Stomach smooth muscle (tissue), 2 donors: ENCODE results near the gene EIF2B2.

Experiments
- H3K27ac ChIP-seq: one replicate; pipeline ENCODE4 v1.7.0; 2013; ENCODE audit warnings: mild to moderate bottlenecking, low read length, inconsistent platforms
- H3K27me3 ChIP-seq, 2 donors: one replicate each; pipeline ENCODE4 v1.7.0; 2013; ENCODE audit warnings: low read length in 2 of 2; ENCODE audit not compliant: insufficient read depth in 2 of 2, control insufficient read depth in 1 of 2
- H3K36me3 ChIP-seq, 2 donors: one replicate each; pipeline ENCODE4 v1.7.0; 2013; ENCODE audit warnings: low read length in 2 of 2; ENCODE audit not compliant: control insufficient read depth in 2 of 2, insufficient read depth in 2 of 2
- H3K4me1 ChIP-seq: one replicate; pipeline ENCODE4 v1.7.0; 2013; ENCODE audit warnings: low read length; ENCODE audit not compliant: control insufficient read depth, insufficient read depth
- H3K4me3 ChIP-seq, 2 donors: one replicate each; pipeline ENCODE4 v1.7.0; 2013; ENCODE audit warnings: low read length in 2 of 2
- H3K9ac ChIP-seq, 2 donors: one replicate each; pipeline ENCODE4 v1.7.0; 2013; ENCODE audit warnings: low read length in 2 of 2, mild to moderate bottlenecking in 1 of 2
- H3K9me3 ChIP-seq, 2 donors: one replicate each; pipeline ENCODE4 v1.7.0; 2013; ENCODE audit warnings: low read length in 2 of 2; ENCODE audit not compliant: control insufficient read depth in 2 of 2
- donor health status: healthy.
- donor health status: Pancreatic carcinoma.

The EIF2B2 gene

GRCh38 chr14:74961238-74961911 is 41.3 kb upstream of the EIF2B2 start:
- Histone ChIP-seq H3K4me3 (no peak overlapping the region), H3K9ac (no peak overlapping the region), H3K27me3 (no peaks in the 10 kb centered on the region), H3K9me3 (no peaks in the 10 kb centered on the region), H3K27ac (no peak overlapping the region), H3K36me3 (no peaks in the 10 kb centered on the region), H3K4me1 (peaks cover 7% of the 10 kb centered on the region)

- Histone ChIP-seq H3K27ac (no peak overlapping the region), H3K4me3 (no peak overlapping the region), H3K9ac (no peak overlapping the region), H3K27me3 (no peaks in the 10 kb centered on the region), H3K4me1 (peaks cover 7% of the 10 kb centered on the region), H3K9me3 (no peaks in the 10 kb centered on the region), H3K36me3 (no peaks in the 10 kb centered on the region)
These were observed 40.7 kb upstream of the EIF2B2 start for GRCh38 chr14:74962046-74962445.

DNA sequence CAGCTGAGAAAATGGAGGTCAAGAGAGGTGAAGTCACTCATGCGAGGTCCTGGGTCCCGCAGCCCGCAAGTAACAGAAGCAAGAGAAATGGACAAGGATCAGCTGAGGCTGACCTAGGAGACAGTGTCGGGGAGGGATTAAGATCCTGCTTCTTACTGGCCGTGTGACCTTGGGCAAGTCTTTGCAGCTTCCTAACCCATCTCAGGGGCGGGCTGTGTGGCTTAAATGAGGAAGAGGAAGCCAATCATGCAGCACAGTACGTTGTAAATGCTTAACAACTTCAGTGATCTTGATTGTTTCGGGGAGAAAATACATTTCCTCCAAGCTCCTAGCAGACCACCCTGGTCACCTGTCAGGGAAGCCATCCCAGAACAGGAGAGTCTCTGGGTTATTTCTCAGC is 40.2 kb upstream of the EIF2B2 start:
- Histone ChIP-seq H3K9me3 (no peaks in the 10 kb centered on the region), H3K9ac (no peak overlapping the region), H3K27ac (no peak overlapping the region), H3K27me3 (no peaks in the 10 kb centered on the region), H3K4me3 (no peak overlapping the region), H3K36me3 (no peaks in the 10 kb centered on the region), H3K4me1 (peaks cover 7% of the 10 kb centered on the region)

DNA sequence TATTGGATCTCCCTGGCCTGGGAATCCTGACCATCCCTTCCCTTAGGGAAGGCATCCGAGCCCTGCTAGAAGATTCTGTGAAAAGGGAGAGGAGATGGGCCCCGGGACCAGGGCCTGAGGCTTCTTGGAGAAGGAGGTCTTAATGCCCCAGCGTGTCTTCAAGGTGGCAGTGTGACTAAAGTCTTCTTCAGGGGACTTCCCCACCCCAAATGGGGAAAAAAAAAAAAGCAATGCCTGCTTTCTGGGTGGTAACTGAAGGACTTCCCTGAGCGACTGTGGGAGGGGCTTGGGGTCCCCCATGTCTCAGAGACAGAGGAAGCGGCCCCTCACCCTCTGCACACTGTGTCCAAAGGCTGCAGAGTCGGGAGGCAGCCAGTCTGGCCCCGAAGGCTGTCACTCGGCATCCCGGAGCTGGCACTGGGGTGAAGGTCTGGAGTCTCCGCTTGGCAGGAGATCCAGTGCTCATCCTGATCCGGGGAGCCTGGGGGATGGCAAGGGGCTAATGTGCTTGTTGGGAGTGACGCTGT is 39.5 kb upstream of the EIF2B2 start:
- H3K27ac ChIP-seq = no peak overlapping the region
- peaks cover 7% of the 10 kb centered on the region for H3K4me1 ChIP-seq
- H3K36me3 ChIP-seq = no peaks in the 10 kb centered on the region
- H3K9ac ChIP-seq = no peak overlapping the region
- no peak overlapping the region for H3K4me3 ChIP-seq
- no peaks in the 10 kb centered on the region for H3K9me3 ChIP-seq
- H3K27me3 ChIP-seq = no peaks in the 10 kb centered on the region

DNA sequence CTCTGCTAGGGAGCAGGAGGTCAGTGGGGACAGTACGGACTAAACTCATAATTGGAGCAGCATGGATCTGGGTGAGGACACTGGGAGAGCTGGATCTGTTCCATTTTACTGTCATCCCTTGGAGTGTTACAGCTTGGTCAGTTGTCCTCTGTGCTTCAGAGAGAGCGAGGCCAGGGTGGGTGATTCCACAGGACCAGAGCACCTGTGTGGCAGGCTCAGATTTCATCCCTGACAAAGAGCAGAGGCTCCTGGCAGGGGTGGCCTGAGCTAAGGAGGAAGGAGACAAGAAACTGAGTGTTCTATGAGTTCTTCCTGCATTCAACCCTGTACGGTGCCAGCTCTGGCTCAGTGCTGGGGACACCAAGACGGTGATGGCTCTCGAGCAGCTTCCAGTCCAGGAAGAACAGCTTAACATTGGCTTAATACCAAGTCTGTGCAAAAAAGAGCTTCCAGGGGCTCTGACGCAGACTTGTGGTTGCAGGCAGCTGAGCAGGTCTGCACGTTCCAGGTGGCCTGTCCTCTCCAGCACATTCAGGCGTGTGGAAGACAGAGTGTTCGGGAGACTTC is 38.9 kb upstream of the EIF2B2 start:
- no peak overlapping the region for H3K9ac ChIP-seq
- no peaks in the 10 kb centered on the region for H3K9me3 ChIP-seq

GRCh38 chr14:74964787-74965485 is 37.8 kb upstream of the EIF2B2 start:
- Histone ChIP-seq H3K4me1 (peaks cover 9% of the 10 kb centered on the region), H3K27ac (no peak overlapping the region), H3K36me3 (no peaks in the 10 kb centered on the region), H3K4me3 (no peak overlapping the region), H3K27me3 (no peaks in the 10 kb centered on the region), H3K9me3 (no peaks in the 10 kb centered on the region), H3K9ac (no peak overlapping the region)

More for the DNA sequence above, 38.9 kb upstream of the EIF2B2 start:
- H3K4me1 ChIP-seq = peaks cover 7% of the 10 kb centered on the region
- no peak overlapping the region for H3K4me3 ChIP-seq
- H3K27ac ChIP-seq = no peak overlapping the region
- H3K27me3 ChIP-seq = no peaks in the 10 kb centered on the region
- no peaks in the 10 kb centered on the region for H3K36me3 ChIP-seq

DNA sequence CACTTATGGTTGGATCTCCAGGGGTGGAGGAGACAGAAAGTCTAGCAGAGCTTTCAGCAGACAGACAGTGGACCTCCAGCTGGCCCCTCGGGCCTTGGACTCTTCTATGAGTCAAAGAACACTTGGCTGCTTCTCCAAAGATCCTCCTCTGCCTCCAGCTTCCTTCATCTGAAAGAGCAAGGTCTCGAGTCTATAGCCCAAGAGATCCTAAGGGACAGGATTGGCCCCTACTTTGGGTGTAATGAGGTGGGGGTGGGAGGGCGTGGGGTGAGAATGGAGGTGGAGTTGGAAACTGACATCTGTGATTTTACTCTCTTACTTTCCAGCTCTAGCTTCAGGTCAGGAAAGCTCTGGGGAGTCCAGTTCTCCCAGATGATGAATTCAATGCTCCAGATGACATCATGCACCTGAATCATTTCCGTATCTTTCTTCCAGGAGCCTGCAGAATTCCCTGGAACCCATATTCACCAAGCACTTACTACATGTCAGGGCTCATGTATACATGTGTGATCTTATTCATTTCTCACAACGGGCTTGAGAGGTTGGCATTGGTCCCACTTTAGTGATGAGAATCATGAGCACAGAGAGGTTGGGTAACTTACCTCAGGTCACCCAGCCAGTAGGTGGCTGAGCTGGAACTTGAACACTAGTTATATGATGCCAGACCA is 37.1 kb upstream of the EIF2B2 start:
- H3K4me1 ChIP-seq = peaks cover 9% of the 10 kb centered on the region
- H3K27me3 ChIP-seq = no peaks in the 10 kb centered on the region
- no peak overlapping the region for H3K9ac ChIP-seq
- H3K9me3 ChIP-seq = no peaks in the 10 kb centered on the region
- H3K27ac ChIP-seq = no peak overlapping the region
- H3K4me3 ChIP-seq = no peak overlapping the region
- H3K36me3 ChIP-seq = no peaks in the 10 kb centered on the region

DNA sequence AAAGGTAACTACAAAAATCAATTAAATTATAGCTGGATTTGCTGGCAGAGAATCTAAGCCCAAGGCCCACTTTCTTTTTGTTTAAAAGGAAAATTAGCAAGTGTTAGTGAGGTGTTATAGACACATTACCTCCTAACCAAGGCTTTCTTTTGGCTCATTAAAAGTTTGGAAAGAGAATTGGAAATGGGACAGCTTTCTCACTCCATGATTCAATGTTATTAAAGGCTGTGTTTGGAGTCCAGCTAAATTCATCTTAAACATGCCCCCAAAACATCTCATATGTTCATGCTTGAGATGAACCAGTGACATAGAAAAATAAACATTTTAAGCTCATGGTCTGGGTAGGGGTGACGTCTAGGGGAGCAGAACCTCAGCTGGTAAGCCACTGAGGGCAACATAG is 33.9 kb upstream of the EIF2B2 start:
- no peak overlapping the region for H3K27ac ChIP-seq
- H3K27me3 ChIP-seq = no peaks in the 10 kb centered on the region
- peaks cover 13% of the 10 kb centered on the region for H3K4me1 ChIP-seq
- no peaks in the 10 kb centered on the region for H3K9me3 ChIP-seq
- no peaks in the 10 kb centered on the region for H3K36me3 ChIP-seq
- H3K4me3 ChIP-seq = no peak overlapping the region
- no peak overlapping the region for H3K9ac ChIP-seq

GRCh38 chr14:74973003-74973653 is 29.6 kb upstream of the EIF2B2 start:
- H3K4me3 ChIP-seq = no peak overlapping the region
- peak overlapping the region; percentile 24 for H3K27ac ChIP-seq

DNA sequence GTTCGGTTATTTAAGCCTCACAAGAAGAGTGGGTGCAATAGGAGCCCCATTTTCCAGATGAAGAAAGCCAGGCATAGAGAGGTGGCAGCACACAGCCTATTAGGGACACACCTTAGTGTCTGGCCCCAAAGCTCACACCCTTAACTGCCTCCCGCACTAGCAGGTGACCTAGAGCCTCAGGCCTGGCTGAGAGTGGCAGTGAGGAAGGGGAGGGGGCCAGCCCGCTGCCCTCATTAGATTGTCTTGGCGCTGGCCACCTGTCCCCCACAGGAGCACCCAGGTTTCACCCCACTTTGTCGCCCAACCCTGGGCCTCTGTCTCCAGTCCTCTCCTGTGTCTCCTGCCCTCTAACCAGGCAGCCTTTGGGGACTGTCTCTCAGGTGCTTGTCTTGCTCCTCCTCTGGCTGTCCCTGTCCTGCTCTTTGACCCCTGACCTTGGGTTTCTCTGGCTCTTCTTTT is 28.8 kb upstream of the EIF2B2 start:
- Histone ChIP-seq H3K9me3 (no peaks in the 10 kb centered on the region), H3K27ac (peak overlapping the region; percentile 24), H3K4me3 (no peak overlapping the region), H3K27me3 (no peaks in the 10 kb centered on the region), H3K36me3 (no peaks in the 10 kb centered on the region), H3K9ac (no peak overlapping the region), H3K4me1 (peaks cover 25% of the 10 kb centered on the region)

More at GRCh38 chr14:74973003-74973653, 29.6 kb upstream of the EIF2B2 start:
- H3K36me3 ChIP-seq = no peaks in the 10 kb centered on the region
- H3K9ac ChIP-seq = no peak overlapping the region
- peaks cover 26% of the 10 kb centered on the region for H3K4me1 ChIP-seq
- no peaks in the 10 kb centered on the region for H3K27me3 ChIP-seq
- no peaks in the 10 kb centered on the region for H3K9me3 ChIP-seq
